HepG2 (cell line): ENCODE results near the gene MRS2. TPM values are rescaled to one million over a fixed set of nuclear protein-coding genes. Genes with fewer than 3 reads are reported as not detected.
A peak's percentile ranks its signal among the peaks of the same experiment; 100 is the strongest.

ENCODE experiments used
- AKAP8 ChIP-seq: sonication (generic); formaldehyde crosslinking; IDR thresholded peaks from 2 replicates; pipeline ENCODE4 v1.5.1; 2020; ENCODE audit warnings: mild to moderate bottlenecking, missing genetic modification reagents
- ATAD3A ChIP-seq: sonication (generic); formaldehyde crosslinking; IDR thresholded peaks from 2 replicates; pipeline ENCODE4 v1.4.0; 2020; ENCODE audit warnings: missing genetic modification reagents
- CSRNP1 ChIP-seq: sonication (generic); formaldehyde crosslinking; IDR thresholded peaks from 2 replicates; pipeline ENCODE4 v1.8.1; 2023; ENCODE audit warnings: mild to moderate bottlenecking, missing genetic modification reagents
- MXD4 ChIP-seq: IDR thresholded peaks from 2 replicates; pipeline ENCODE4 v1.6.1; 2016; ENCODE audit warnings: mild to moderate bottlenecking, missing biosample characterization, missing genetic modification reagents
- NR2C2 ChIP-seq: sonication (generic); formaldehyde crosslinking; IDR thresholded peaks from 2 replicates; pipeline ENCODE4 v1.4.0; 2020; ENCODE audit warnings: missing genetic modification reagents, mild to moderate bottlenecking, moderate library complexity, borderline replicate concordance
- NR2F2 ChIP-seq: IDR thresholded peaks from 2 replicates; pipeline ENCODE4 v1.6.1; 2012; ENCODE audit warnings: low read depth, inconsistent platforms, borderline replicate concordance
- PAF1 ChIP-seq: IDR thresholded peaks from 2 replicates; pipeline ENCODE4 v1.6.1; 2016; ENCODE audit warnings: missing genetic modification reagents, missing compliant biosample characterization
- SNAI1 ChIP-seq: sonication (generic); formaldehyde crosslinking; IDR thresholded peaks from 2 replicates; pipeline ENCODE4 v1.5.0; 2020; ENCODE audit warnings: mild to moderate bottlenecking, missing genetic modification reagents, borderline replicate concordance
- ZBTB7B ChIP-seq: sonication (generic); formaldehyde crosslinking; IDR thresholded peaks from 2 replicates; pipeline ENCODE4 v1.4.0; 2020; ENCODE audit warnings: missing genetic modification reagents
- ZFP36L1 ChIP-seq: sonication (generic); formaldehyde crosslinking; IDR thresholded peaks from 2 replicates; pipeline ENCODE4 v1.8.0; 2022; ENCODE audit warnings: mild to moderate bottlenecking, missing genetic modification reagents, moderate library complexity
- ZNF121 ChIP-seq: sonication (generic); formaldehyde crosslinking; IDR thresholded peaks from 2 replicates; pipeline ENCODE4 v1.5.0; 2020; ENCODE audit warnings: mild to moderate bottlenecking, missing genetic modification reagents
- ZNF687 ChIP-seq: sonication (generic); formaldehyde crosslinking; IDR thresholded peaks from 2 replicates; pipeline ENCODE4 v1.5.1; 2020; ENCODE audit warnings: mild to moderate bottlenecking, missing genetic modification reagents, moderate library complexity
- ZNF746 ChIP-seq: sonication (generic); formaldehyde crosslinking; IDR thresholded peaks from 2 replicates; pipeline ENCODE4 v1.8.0; 2022; ENCODE audit warnings: mild to moderate bottlenecking, missing genetic modification reagents
- ZNF770 ChIP-seq: sonication (generic); formaldehyde crosslinking; IDR thresholded peaks from 2 replicates; pipeline ENCODE4 v1.5.0; 2020; ENCODE audit warnings: mild to moderate bottlenecking, missing genetic modification reagents
- ZNF773 ChIP-seq: sonication (generic); formaldehyde crosslinking; IDR thresholded peaks from 2 replicates; pipeline ENCODE4 v1.4.0; 2020; ENCODE audit warnings: missing genetic modification reagents, borderline replicate concordance
- polyA plus RNA-seq, 8 experiments: library from polyadenylated mRNA; depleted of rRNA in 3 of 8; stranded (reverse) in 7 of 8; unstranded in 1 of 8; fragments of >200 nt; fragmentation: Illumina TruSeq in 4 of 8; extraction: Trizol in 4 of 8; gene quantifications; 2 replicates each; pipeline versions ENCODE4 v1.2.1 to v1.2.3, GENCODE V29; 2011 to 2016; ENCODE audit warnings: low read depth in 4 of 8, missing spikeins in 1 of 8, mixed read lengths in 1 of 8; ENCODE audit not compliant: insufficient read depth in 1 of 8
- total RNA-seq, 5 experiments: library from RNA; depleted of rRNA; stranded (reverse); fragments of >200 nt; fragmentation: Illumina TruSeq; extraction: Trizol; gene quantifications; 2 replicates each; pipeline ENCODE4 v1.2.3, GENCODE V29; 2016; ENCODE audit warnings: low read depth in 1 of 5
- TF ChIP-seq, protein P1 (sequence below): sonication (generic); formaldehyde crosslinking; IDR thresholded peaks from 2 replicates; pipeline ENCODE4 v1.5.1; 2020; ENCODE audit warnings: missing genetic modification reagents, mild to moderate bottlenecking, borderline replicate concordance
- TF ChIP-seq, protein P2 (sequence below): sonication (generic); formaldehyde crosslinking; IDR thresholded peaks from 2 replicates; pipeline ENCODE4 v1.5.0; 2020; ENCODE audit warnings: missing genetic modification reagents

Gene MRS2
- total and polyA plus RNA-seq, 2 of the 13 experiments (the other 11 are each of a cell fraction or from before 2014, with no cell fraction given) = 31.1 to 83.8 TPM

DNA sequence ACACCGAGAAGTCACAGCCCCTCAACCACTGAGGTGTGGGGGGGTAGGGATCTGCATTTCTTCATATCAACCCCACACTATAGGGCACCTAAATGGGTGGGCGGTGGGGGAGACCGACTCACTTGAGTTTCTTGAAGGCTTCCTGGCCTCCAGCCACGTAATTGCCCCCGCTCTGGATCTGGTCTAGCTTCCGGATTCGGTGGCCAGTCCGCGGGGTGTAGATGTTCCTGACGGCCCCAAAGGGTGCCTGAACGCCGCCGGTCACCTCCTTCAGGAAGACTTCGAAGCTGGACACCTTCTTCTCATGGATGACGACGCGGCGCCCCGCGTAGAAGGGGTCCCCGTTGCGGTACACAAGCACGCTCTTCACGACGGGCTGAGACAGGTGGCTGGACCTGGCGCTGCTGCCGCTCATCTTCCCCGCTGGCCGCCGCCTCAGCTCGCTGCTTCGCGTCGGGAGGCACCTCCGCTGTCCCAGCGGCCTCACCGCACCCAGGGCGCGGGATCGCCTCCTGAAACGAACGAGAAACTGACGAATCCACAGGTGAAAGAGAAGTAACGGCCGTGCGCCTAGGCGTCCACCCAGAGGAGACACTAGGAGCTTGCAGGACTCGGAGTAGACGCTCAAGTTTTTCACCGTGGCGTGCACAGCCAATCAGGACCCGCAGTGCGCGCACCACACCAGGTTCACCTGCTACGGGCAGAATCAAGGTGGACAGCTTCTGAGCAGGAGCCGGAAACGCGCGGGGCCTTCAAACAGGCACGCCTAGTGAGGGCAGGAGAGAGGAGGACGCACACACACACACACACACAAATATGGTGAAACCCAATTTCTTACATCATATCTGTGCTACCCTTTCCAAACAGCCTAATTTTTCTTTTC is 45.2 kb upstream of the MRS2 start, which contains the start of gene DCDC2 (continued):
- TF ChIP-seq CSRNP1 (CRISPR knock-in tag) (peak; percentile 80), NR2F2 (peak; percentile 30; the same call in 1 of the 2 replicates), AKAP8 (CRISPR knock-in tag) (no peak), ATAD3A (no peak), ZNF773 (CRISPR knock-in tag) (no peak), ZNF687 (CRISPR knock-in tag) (peak; percentile 100), ZNF746 (CRISPR knock-in tag) (peak; percentile 77; the same call in 1 of the 2 replicates), ZNF121 (CRISPR knock-in tag) (0 out of 2 replicates have a peak, but pooled peaks have one; percentile 32), ZFP36L1 (CRISPR knock-in tag) (no peak), SNAI1 (0 out of 2 replicates have a peak, but pooled peaks have one; percentile 45), ZNF770 (0 out of 2 replicates have a peak, but pooled peaks have one; percentile 45), MXD4 (CRISPR knock-in tag) (peak; percentile 54; the same call in 1 of the 2 replicates), PAF1 (0 out of 2 replicates have a peak, but pooled peaks have one; percentile 51), NR2C2 (CRISPR knock-in tag) (peak; percentile 68), ZBTB7B (CRISPR knock-in tag) (no peak; the same call in 1 of the 2 replicates)
- TF ChIP-seq, protein P1, sequence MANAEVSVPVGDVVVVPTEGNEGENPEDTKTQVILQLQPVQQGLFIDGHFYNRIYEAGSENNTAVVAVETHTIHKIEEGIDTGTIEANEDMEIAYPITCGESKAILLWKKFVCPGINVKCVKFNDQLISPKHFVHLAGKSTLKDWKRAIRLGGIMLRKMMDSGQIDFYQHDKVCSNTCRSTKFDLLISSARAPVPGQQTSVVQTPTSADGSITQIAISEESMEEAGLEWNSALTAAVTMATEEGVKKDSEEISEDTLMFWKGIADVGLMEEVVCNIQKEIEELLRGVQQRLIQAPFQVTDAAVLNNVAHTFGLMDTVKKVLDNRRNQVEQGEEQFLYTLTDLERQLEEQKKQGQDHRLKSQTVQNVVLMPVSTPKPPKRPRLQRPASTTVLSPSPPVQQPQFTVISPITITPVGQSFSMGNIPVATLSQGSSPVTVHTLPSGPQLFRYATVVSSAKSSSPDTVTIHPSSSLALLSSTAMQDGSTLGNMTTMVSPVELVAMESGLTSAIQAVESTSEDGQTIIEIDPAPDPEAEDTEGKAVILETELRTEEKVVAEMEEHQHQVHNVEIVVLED (CRISPR knock-in tag) = peak; percentile 78; the same call in 1 of the 2 replicates
- TF ChIP-seq, protein P2, sequence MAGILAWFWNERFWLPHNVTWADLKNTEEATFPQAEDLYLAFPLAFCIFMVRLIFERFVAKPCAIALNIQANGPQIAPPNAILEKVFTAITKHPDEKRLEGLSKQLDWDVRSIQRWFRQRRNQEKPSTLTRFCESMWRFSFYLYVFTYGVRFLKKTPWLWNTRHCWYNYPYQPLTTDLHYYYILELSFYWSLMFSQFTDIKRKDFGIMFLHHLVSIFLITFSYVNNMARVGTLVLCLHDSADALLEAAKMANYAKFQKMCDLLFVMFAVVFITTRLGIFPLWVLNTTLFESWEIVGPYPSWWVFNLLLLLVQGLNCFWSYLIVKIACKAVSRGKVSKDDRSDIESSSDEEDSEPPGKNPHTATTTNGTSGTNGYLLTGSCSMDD = no peak
